ENCODE results near the gene TMEM9B.

TMEM9B gene

GRCh38 chr11:8928981-8929615 lies 35.1 kb downstream of the TMEM9B start:
- Histone ChIP-seq H3K9me3 (ENCODE audit: insufficient read depth, low read depth, low read length) (no peaks in the 10 kb centered on the region), H3K4me1 (ENCODE audit: insufficient read depth, low read length, poor library complexity, severe bottlenecking) (no peaks in the 10 kb centered on the region), H4K20me1 (ENCODE audit: insufficient read depth, low read length, poor library complexity, severe bottlenecking) (no peaks in the 10 kb centered on the region), H3F3A (ENCODE audit: low read depth) (no peaks in the 10 kb centered on the region), H3K9me2 (replicated peaks; ENCODE audit: low read depth, low read length) (no peaks in the 10 kb centered on the region), H3K9ac (ENCODE audit: low read depth, low read length, poor library complexity, severe bottlenecking) (no peak overlapping the region), H3K4me2 (ENCODE audit: low read depth, low read length, poor library complexity, severe bottlenecking) (no peak overlapping the region), H3K4me3 (ENCODE audit: low read length, poor library complexity, severe bottlenecking) (no peak overlapping the region), H3K79me2 (ENCODE audit: insufficient read depth, low read length) (no peaks in the 10 kb centered on the region), H2AFZ (ENCODE audit: low read length) (no peak overlapping the region), H3K36me3 (ENCODE audit: insufficient read depth, low read length) (no peaks in the 10 kb centered on the region), H3K27me3 (ENCODE audit: insufficient read depth, low read length, poor library complexity, severe bottlenecking) (no peaks in the 10 kb centered on the region)
- TF ChIP-seq CTCF (conservative IDR thresholded peaks at IDR 0.05; ENCODE audit: low read length), result no peak
- TF ChIP-seq EZH2phosphoT487 (IDR thresholded peaks at IDR 0.05; ENCODE audit: borderline replicate concordance), result no peak

GRCh38 chr11:8928205-8928604 lies 36.0 kb downstream of the TMEM9B start:
- no peaks in the 10 kb centered on the region for H4K20me1 ChIP-seq (ENCODE audit: insufficient read depth, low read length, poor library complexity, severe bottlenecking)
- H3K27me3 ChIP-seq (ENCODE audit: insufficient read depth, low read length, poor library complexity, severe bottlenecking), result no peaks in the 10 kb centered on the region
- no peaks in the 10 kb centered on the region for H3K4me1 ChIP-seq (ENCODE audit: insufficient read depth, low read length, poor library complexity, severe bottlenecking)
- no peak overlapping the region for H3K9ac ChIP-seq (ENCODE audit: low read depth, low read length, poor library complexity, severe bottlenecking)
- H3K79me2 ChIP-seq (ENCODE audit: insufficient read depth, low read length), result no peaks in the 10 kb centered on the region
- H3K4me3 ChIP-seq (ENCODE audit: low read length, poor library complexity, severe bottlenecking), result no peak overlapping the region
- no peak overlapping the region for H3K4me2 ChIP-seq (ENCODE audit: low read depth, low read length, poor library complexity, severe bottlenecking)
- H3K36me3 ChIP-seq (ENCODE audit: insufficient read depth, low read length), result no peaks in the 10 kb centered on the region
- H3K9me3 ChIP-seq (ENCODE audit: insufficient read depth, low read depth, low read length), result no peaks in the 10 kb centered on the region
- no peak overlapping the region for H2AFZ ChIP-seq (ENCODE audit: low read length)
- no peak for TF ChIP-seq EZH2phosphoT487 (IDR thresholded peaks at IDR 0.05; ENCODE audit: borderline replicate concordance)
- TF ChIP-seq CTCF (conservative IDR thresholded peaks at IDR 0.05; ENCODE audit: low read length), result no peak
- no peaks in the 10 kb centered on the region for H3K9me2 ChIP-seq (replicated peaks; ENCODE audit: low read depth, low read length)
- no peaks in the 10 kb centered on the region for H3F3A ChIP-seq (ENCODE audit: low read depth)

- no peaks in the 10 kb centered on the region for H3K36me3 ChIP-seq (ENCODE audit: insufficient read depth, low read length)
- H3K79me2 ChIP-seq (ENCODE audit: insufficient read depth, low read length), result no peaks in the 10 kb centered on the region
- H3K4me3 ChIP-seq (ENCODE audit: low read length, poor library complexity, severe bottlenecking), result no peak overlapping the region
- no peak overlapping the region for H2AFZ ChIP-seq (ENCODE audit: low read length)
- no peaks in the 10 kb centered on the region for H3K9me2 ChIP-seq (replicated peaks; ENCODE audit: low read depth, low read length)
- no peaks in the 10 kb centered on the region for H3K9me3 ChIP-seq (ENCODE audit: insufficient read depth, low read depth, low read length)
- H3K9ac ChIP-seq (ENCODE audit: low read depth, low read length, poor library complexity, severe bottlenecking), result no peak overlapping the region
- no peaks in the 10 kb centered on the region for H3F3A ChIP-seq (ENCODE audit: low read depth)
- no peak for TF ChIP-seq EZH2phosphoT487 (IDR thresholded peaks at IDR 0.05; ENCODE audit: borderline replicate concordance)
- TF ChIP-seq CTCF (conservative IDR thresholded peaks at IDR 0.05; ENCODE audit: low read length), result no peak
- H3K4me2 ChIP-seq (ENCODE audit: low read depth, low read length, poor library complexity, severe bottlenecking), result no peak overlapping the region
- no peaks in the 10 kb centered on the region for H4K20me1 ChIP-seq (ENCODE audit: insufficient read depth, low read length, poor library complexity, severe bottlenecking)
- H3K27me3 ChIP-seq (ENCODE audit: insufficient read depth, low read length, poor library complexity, severe bottlenecking), result no peaks in the 10 kb centered on the region
- no peaks in the 10 kb centered on the region for H3K4me1 ChIP-seq (ENCODE audit: insufficient read depth, low read length, poor library complexity, severe bottlenecking)
Measured at GRCh38 chr11:8927233-8927632, 37.0 kb downstream of the TMEM9B start.
